GM13977 (cell line): ENCODE results near the gene ANOS1.
"Not testable (repeated sequence)": the region's sequence is repeated elsewhere in the genome, so short reads cannot be mapped to it uniquely, and the experiment has no call there.

Source experiments
- DNase-seq: peaks from one replicate; pipeline ENCODE4 v3.0.0; 2012; ENCODE audit warnings: low spot score
- in situ Hi-C: fragments of 300-500 bp; cut with MboI; formaldehyde crosslinking; loops from one replicate; pipeline ENCODE4 v1.12.0; 2022; ENCODE audit warnings: low sequenced_read_pairs, low pct_unique_long_range_greater_than_20kb, mixed read lengths, inconsistent platforms; ENCODE audit not compliant: unreplicated experiment
- TF ChIP-seq, protein P1 (sequence below): IDR thresholded peaks from 2 replicates; pipeline ENCODE4 v1.5.1; 2012; ENCODE audit warnings: mild to moderate bottlenecking, control low read depth; ENCODE audit not compliant: insufficient read depth; ENCODE audit errors: extremely low read depth, missing control alignments

The ANOS1 gene

DNA sequence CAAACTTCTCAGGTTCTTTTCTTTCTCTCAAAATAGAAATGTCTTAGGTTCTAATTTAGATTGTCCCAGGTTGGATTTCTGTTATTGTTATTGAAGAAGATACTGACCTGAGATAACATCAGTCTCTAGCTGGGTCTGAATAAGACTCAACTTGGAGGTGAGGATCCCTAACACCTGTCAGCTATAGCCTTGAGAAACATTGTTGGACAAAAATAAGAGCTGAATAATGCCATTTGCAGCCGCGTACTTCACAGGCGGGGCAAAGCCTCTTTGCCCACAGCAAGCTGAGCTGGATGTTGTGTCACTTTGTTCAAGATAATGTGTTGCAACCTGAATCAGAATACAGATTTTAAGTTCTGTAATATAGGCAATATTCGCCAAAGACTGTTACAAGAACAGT, 231.7 kb downstream of the ANOS1 start:
- no peak for DNase-seq
- in situ Hi-C loops, result no loop called here
- TF ChIP-seq, protein P1, sequence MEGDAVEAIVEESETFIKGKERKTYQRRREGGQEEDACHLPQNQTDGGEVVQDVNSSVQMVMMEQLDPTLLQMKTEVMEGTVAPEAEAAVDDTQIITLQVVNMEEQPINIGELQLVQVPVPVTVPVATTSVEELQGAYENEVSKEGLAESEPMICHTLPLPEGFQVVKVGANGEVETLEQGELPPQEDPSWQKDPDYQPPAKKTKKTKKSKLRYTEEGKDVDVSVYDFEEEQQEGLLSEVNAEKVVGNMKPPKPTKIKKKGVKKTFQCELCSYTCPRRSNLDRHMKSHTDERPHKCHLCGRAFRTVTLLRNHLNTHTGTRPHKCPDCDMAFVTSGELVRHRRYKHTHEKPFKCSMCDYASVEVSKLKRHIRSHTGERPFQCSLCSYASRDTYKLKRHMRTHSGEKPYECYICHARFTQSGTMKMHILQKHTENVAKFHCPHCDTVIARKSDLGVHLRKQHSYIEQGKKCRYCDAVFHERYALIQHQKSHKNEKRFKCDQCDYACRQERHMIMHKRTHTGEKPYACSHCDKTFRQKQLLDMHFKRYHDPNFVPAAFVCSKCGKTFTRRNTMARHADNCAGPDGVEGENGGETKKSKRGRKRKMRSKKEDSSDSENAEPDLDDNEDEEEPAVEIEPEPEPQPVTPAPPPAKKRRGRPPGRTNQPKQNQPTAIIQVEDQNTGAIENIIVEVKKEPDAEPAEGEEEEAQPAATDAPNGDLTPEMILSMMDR, result no peak

GRCh38 chrX:8495036-8495435, 236.9 kb downstream of the ANOS1 start:
- in situ Hi-C loops, DNase-seq: not testable (repeated sequence)

- DNase-seq, result no peak
These were observed 247.5 kb downstream of the ANOS1 start for GRCh38 chrX:8484360-8484949.

More at GRCh38 chrX:8484360-8484949, 247.5 kb downstream of the ANOS1 start:
- in situ Hi-C loops, result no loop called here
- TF ChIP-seq, protein P1, result no peak
